Keratinocyte (primary cell): ENCODE data around the gene PFKFB4. TPM values are rescaled to one million over a fixed set of nuclear protein-coding genes. Genes with fewer than 3 reads are reported as not detected.

ENCODE experiments used
- DNase-seq: peaks from one replicate; pipeline ENCODE4 v3.0.0-alpha.2; 2011; ENCODE audit warnings: low read depth, missing footprints, low spot score
- FAIRE-seq: peaks from 2 replicates; lab custom pipeline; 2011; peaks lifted over from hg19 to GRCh38; lab: Jason Lieb, UNC
- H2AFZ ChIP-seq: 2 replicates; pipeline ENCODE4 v1.6.0; 2012; ENCODE audit warnings: low read length, control low read depth, inconsistent platforms; ENCODE audit not compliant: control insufficient read depth
- H3K27ac ChIP-seq: 2 replicates; pipeline ENCODE4 v1.5.1; 2011; ENCODE audit warnings: low read length; ENCODE audit not compliant: control insufficient read depth, insufficient read depth
- H3K27me3 ChIP-seq: 3 replicates; pipeline ENCODE4 v1.6.0; 2011; ENCODE audit warnings: low read length; ENCODE audit not compliant: control insufficient read depth, insufficient read depth; ENCODE audit errors: extremely low read depth
- H3K36me3 ChIP-seq, 2 experiments: 2 replicates in 1 of 2; 3 replicates in 1 of 2; pipeline ENCODE4 v1.5.1; 2011; ENCODE audit warnings: low read length in 2 of 2, mild to moderate bottlenecking in 1 of 2; ENCODE audit not compliant: control insufficient read depth in 2 of 2, insufficient read depth in 2 of 2; ENCODE audit errors: extremely low read depth in 1 of 2
- H3K4me1 ChIP-seq: 3 replicates; pipeline ENCODE4 v1.5.1; 2011; ENCODE audit warnings: low read length; ENCODE audit not compliant: control insufficient read depth, insufficient read depth; ENCODE audit errors: extremely low read depth
- H3K4me2 ChIP-seq: 3 replicates; pipeline ENCODE4 v1.6.0; 2011; ENCODE audit warnings: low read depth, low read length; ENCODE audit not compliant: control insufficient read depth, insufficient read depth; ENCODE audit errors: extremely low read depth
- H3K4me3 ChIP-seq, 3 experiments: fragments of 200-600 bp in 1 of 3; sonication (generic) in 1 of 3; 2 replicates in 2 of 3; 3 replicates in 1 of 3; pipeline ENCODE4 v1.5.1; 2011 to 2016; ENCODE audit warnings: low read length in 3 of 3, mild to moderate bottlenecking in 3 of 3, control low read depth in 2 of 3, inconsistent platforms in 1 of 3, low read depth in 1 of 3, mixed read lengths in 1 of 3, mixed run types in 1 of 3, moderate library complexity in 1 of 3; ENCODE audit not compliant: control insufficient read depth in 2 of 3, insufficient read depth in 2 of 3; ENCODE audit errors: extremely low read depth in 1 of 3
- H3K79me2 ChIP-seq: 2 replicates; pipeline ENCODE4 v1.6.0; 2012; ENCODE audit warnings: low read length; ENCODE audit not compliant: control insufficient read depth, insufficient read depth
- H3K9ac ChIP-seq: 3 replicates; pipeline ENCODE4 v1.6.0; 2011; ENCODE audit warnings: low read length; ENCODE audit not compliant: control insufficient read depth, insufficient read depth; ENCODE audit errors: extremely low read depth
- H3K9me1 ChIP-seq: 3 replicates; pipeline ENCODE4 v1.6.0; 2011; ENCODE audit warnings: low read length; ENCODE audit not compliant: control insufficient read depth, insufficient read depth; ENCODE audit errors: extremely low read depth
- H3K9me3 ChIP-seq: 2 replicates; pipeline ENCODE4 v1.5.1; 2012; ENCODE audit warnings: low read depth, low read length; ENCODE audit not compliant: control insufficient read depth
- H4K20me1 ChIP-seq: 3 replicates; pipeline ENCODE4 v1.6.0; 2011; ENCODE audit warnings: low read length; ENCODE audit not compliant: control insufficient read depth, insufficient read depth; ENCODE audit errors: extremely low read depth
- CTCF ChIP-seq, 3 experiments: IDR thresholded peaks in 1 of 3; conservative IDR thresholded peaks in 1 of 3; optimal IDR thresholded peaks in 1 of 3; 2 replicates in 2 of 3; 3 replicates in 1 of 3; pipeline versions ENCODE3 to v1.5.1; 2011; ENCODE audit warnings: low read length in 3 of 3, mild to moderate bottlenecking in 3 of 3, moderate library complexity in 2 of 3, control low read depth in 1 of 3, inconsistent platforms in 1 of 3; ENCODE audit not compliant: insufficient read depth in 2 of 3; ENCODE audit errors: extremely low read depth in 1 of 3
- EZH2 ChIP-seq: IDR thresholded peaks from one replicate; pipeline ENCODE4 v1.6.1; 2012; ENCODE audit warnings: inconsistent platforms, mild to moderate bottlenecking, low read length, moderate library complexity
- dilution Hi-C: fragments of 300-500 bp; cut with MboI; formaldehyde crosslinking; loops from one replicate; pipeline ENCODE4 v1.7.0; 2020; ENCODE audit warnings: low sequenced_read_pairs; ENCODE audit not compliant: extremely low pct_ligation_motif_present
- polyA plus RNA-seq, 5 experiments: library from polyadenylated mRNA; depleted of rRNA in 3 of 5; stranded (reverse) in 3 of 5; stranded (forward) in 1 of 5; unstranded in 1 of 5; fragments of >200 nt; gene quantifications; 1 replicate in 1 of 5; 2 replicates in 3 of 5; 3 replicates in 1 of 5; pipeline versions ENCODE4 v1.2.1 to v1.2.3, GENCODE V29; 2011 to 2012; ENCODE audit warnings: missing spikeins in 2 of 5, low read depth in 1 of 5, low replicate concordance in 1 of 5

PFKFB4 gene
- polyA plus RNA-seq, 1 donor (not counting 4 experiments of a cell fraction or from before 2014, with no cell fraction given): 15.1 TPM

- Histone ChIP-seq H3K9me1 (peaks cover 2% of the 10 kb centered on the region), H3K9me3 (no peaks in the 10 kb centered on the region), H3K27me3 (no peaks in the 10 kb centered on the region), H3K9ac (peak overlapping the region; percentile 74), H2AFZ (no peak overlapping the region), H3K36me3 (peaks cover 27 to 42% of the 10 kb centered on the region in 2 experiments), H3K4me1 (peaks cover 75% of the 10 kb centered on the region), H3K4me3 (no peak overlapping the region), H3K79me2 (peaks cover 27% of the 10 kb centered on the region), H3K27ac (peak overlapping the region; percentile 98), H4K20me1 (peaks cover 8% of the 10 kb centered on the region), H3K4me2 (peak overlapping the region; percentile 83)
- FAIRE-seq (no peak), DNase-seq (no peak)
- TF ChIP-seq CTCF (optimal IDR thresholded peaks at IDR 0.05 in 1 of 3, IDR thresholded peaks at IDR 0.05 in 1 of 3, conservative IDR thresholded peaks at IDR 0.05 in 1 of 3; ENCODE audit: extremely low read depth in 1 of 3, insufficient read depth in 2 of 3, low read length in 3 of 3): no peak
- no peak for TF ChIP-seq EZH2
- dilution Hi-C loops: no loop called here
These were observed 40.8 kb upstream of the PFKFB4 start for GRCh38 chr3:48597408-48597800.

- Histone ChIP-seq H3K9me1 (peaks cover 2% of the 10 kb centered on the region), H4K20me1 (peaks cover 12% of the 10 kb centered on the region), H3K4me1 (peaks cover 79% of the 10 kb centered on the region), H3K9ac (peak overlapping the region; percentile 40), H3K4me3 (no peak overlapping the region), H3K27ac (peak overlapping the region; percentile 98), H3K36me3 (peaks cover 27 to 45% of the 10 kb centered on the region in 2 experiments), H3K4me2 (no peak overlapping the region), H3K9me3 (no peaks in the 10 kb centered on the region), H3K27me3 (no peaks in the 10 kb centered on the region), H2AFZ (no peak overlapping the region), H3K79me2 (peaks cover 32% of the 10 kb centered on the region)
- TF ChIP-seq EZH2: no peak
- no peak for TF ChIP-seq CTCF (optimal IDR thresholded peaks at IDR 0.05 in 1 of 3, IDR thresholded peaks at IDR 0.05 in 1 of 3, conservative IDR thresholded peaks at IDR 0.05 in 1 of 3; ENCODE audit: extremely low read depth in 1 of 3, insufficient read depth in 2 of 3, low read length in 3 of 3)
- no peak for DNase-seq
- dilution Hi-C loops: no loop called here
- no peak for FAIRE-seq
These were observed 40.2 kb upstream of the PFKFB4 start for GRCh38 chr3:48596676-48597407.
